ENCODE data around the gene C5orf47. TPM values are rescaled to one million over a fixed set of nuclear protein-coding genes. Genes with fewer than 3 reads are reported as not detected.

Gene C5orf47
- total RNA-seq, 1 experiment from 2014 or later, result 0.09 TPM

- no peak for TF ChIP-seq CTCF (conservative IDR thresholded peaks at IDR 0.05)
- no peaks in the 10 kb centered on the region for H3K27me3 ChIP-seq (ENCODE audit: insufficient read depth, low read length)
- H3K36me3 Mint-ChIP-seq (ENCODE audit: insufficient read depth in 1 of 3, low read depth in 3 of 3), result no peaks in the 10 kb centered on the region
- H3K9ac ChIP-seq (ENCODE audit: extremely low read depth, insufficient read length, low read length), result no peak overlapping the region
- H3K14ac ChIP-seq (ENCODE audit: insufficient read depth, low read length), result no peak overlapping the region
- no peak overlapping the region for H2BK120ac ChIP-seq (ENCODE audit: low read depth, low read length, poor library complexity, severe bottlenecking)
- H3K4me1 ChIP-seq (ENCODE audit: insufficient read depth, low read length), result no peaks in the 10 kb centered on the region
- no peak overlapping the region for H3K27ac ChIP-seq (ENCODE audit: insufficient read length, low read depth, low read length)
- no peak overlapping the region for H2BK15ac ChIP-seq (ENCODE audit: low read depth, low read length)
- no peak overlapping the region for H4K91ac ChIP-seq (ENCODE audit: insufficient read length, low read depth, low read length)
- H3K27ac Mint-ChIP-seq, result no peak overlapping the region
- no peak overlapping the region for H2BK5ac ChIP-seq (ENCODE audit: insufficient read length, low read length)
- no peak overlapping the region for H3K23ac ChIP-seq (ENCODE audit: insufficient read length, low read depth, low read length)
- no peaks in the 10 kb centered on the region for H3K79me2 ChIP-seq (ENCODE audit: insufficient read depth, low read length)
- H3K4ac ChIP-seq (ENCODE audit: low read depth, low read length), result no peak overlapping the region
- no peak overlapping the region for H4K8ac ChIP-seq (replicated peaks; ENCODE audit: insufficient read length, low read depth, low read length)
- H3K79me1 ChIP-seq (ENCODE audit: insufficient read depth, low read depth, low read length, poor library complexity, severe bottlenecking), result no peaks in the 10 kb centered on the region
- no peak overlapping the region for H2BK20ac ChIP-seq (ENCODE audit: low read depth, low read length, poor library complexity, severe bottlenecking)
- no CpG with 5 or more reads among the region's 4 CpGs for WGBS (ENCODE audit: extremely low coverage, insufficient read length, low lambda C conversion rate)
- no peak overlapping the region for H2AFZ ChIP-seq (ENCODE audit: low read length)
- DNase-seq, result no peak
- H3K27me3 Mint-ChIP-seq (ENCODE audit: low read depth), result peaks cover 18% of the 10 kb centered on the region
- H3T11ph ChIP-seq (ENCODE audit: low read length), result no peak overlapping the region
- H2BK12ac ChIP-seq (ENCODE audit: insufficient read length, low read depth, low read length), result no peak overlapping the region
- no peaks in the 10 kb centered on the region for H4K20me1 ChIP-seq (ENCODE audit: control insufficient read depth, insufficient read depth, insufficient read length)
- H3K4me2 ChIP-seq (ENCODE audit: insufficient read depth, insufficient read length, low read length), result no peak overlapping the region
- peaks cover 0 to 2% of the 10 kb centered on the region in 2 experiments; a peak in 1 of 5 replicates for H3K9me3 Mint-ChIP-seq
- no peak overlapping the region for H3K56ac ChIP-seq (ENCODE audit: insufficient read length, low read depth, low read length)
- peaks cover 0 to 13% of the 10 kb centered on the region in 2 experiments; a peak in 3 of 4 replicates for H3K4me1 Mint-ChIP-seq
- H3K23me2 ChIP-seq (ENCODE audit: insufficient read length, low read depth, low read length, poor library complexity, severe bottlenecking), result no peaks in the 10 kb centered on the region
- H3K4me3 Mint-ChIP-seq, result no peak overlapping the region
- no peak overlapping the region for H4K5ac ChIP-seq (ENCODE audit: insufficient read length, low read depth, low read length)
- no peaks in the 10 kb centered on the region for H3K9me3 ChIP-seq (ENCODE audit: control insufficient read depth, low read depth, low read length)
- H3K18ac ChIP-seq (ENCODE audit: insufficient read length, low read depth, low read length), result no peak overlapping the region
- H2AK5ac ChIP-seq (ENCODE audit: insufficient read length, low read length), result no peak overlapping the region
These were observed 58.6 kb downstream of the C5orf47 start for GRCh38 chr5:174047472-174048099.
